ENCODE data around the gene ALDH1L1.

Gene ALDH1L1

GRCh38 chr3:126104028-126104635 is 76.3 kb downstream of the ALDH1L1 start:
- DNase-seq (ENCODE audit: insufficient read length, low spot score) = no peak
- FAIRE-seq = no peak
- TF ChIP-seq CTCF (IDR thresholded peaks at IDR 0.05; ENCODE audit: insufficient read depth, missing control alignments) = no peak

DNA sequence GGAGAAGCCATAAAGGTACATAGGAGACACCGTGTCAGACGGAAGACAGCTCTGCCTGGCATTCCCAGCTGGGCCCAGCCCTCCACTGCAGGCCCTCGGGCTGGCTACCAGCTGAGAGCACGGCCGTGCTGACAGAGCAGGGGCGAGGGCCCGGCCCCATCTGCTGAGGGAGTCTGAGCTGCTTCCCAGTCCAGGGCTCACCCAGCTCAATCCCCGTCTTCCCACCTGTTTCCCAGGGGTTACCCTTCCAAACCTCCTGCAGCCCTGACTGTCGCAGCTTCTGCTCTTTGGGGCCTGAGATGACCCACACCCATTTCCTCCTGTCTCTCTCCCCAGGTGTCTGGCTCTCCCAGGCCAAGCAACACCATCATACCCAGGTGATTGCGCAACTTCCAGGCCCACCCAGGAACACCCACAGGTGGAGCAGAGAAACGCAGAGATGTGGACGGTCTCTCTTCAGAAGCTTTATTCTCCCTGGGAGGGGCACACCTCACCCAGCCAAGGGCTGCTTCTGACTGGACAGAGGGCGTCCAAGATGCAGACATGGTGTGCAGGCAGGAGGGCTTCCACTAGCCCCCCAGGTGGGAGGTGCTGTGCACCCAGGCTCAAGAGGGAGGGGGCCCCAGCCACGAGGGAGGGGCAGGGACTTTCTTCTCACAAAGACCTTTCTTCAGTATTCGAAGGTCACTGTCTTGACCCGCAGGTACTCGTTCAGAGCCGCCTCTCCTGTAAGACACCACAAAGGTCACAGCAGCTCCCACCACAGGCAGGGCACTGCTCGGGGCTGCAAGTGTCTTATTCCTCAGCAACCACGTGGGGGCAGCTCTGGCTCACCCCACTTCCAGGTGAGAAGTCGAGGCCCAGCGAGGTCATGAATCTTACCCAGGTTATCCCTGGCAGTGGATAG is 77.0 kb downstream of the ALDH1L1 start:
- DNase-seq (ENCODE audit: insufficient read length, low spot score) (no peak), FAIRE-seq (no peak)
- TF ChIP-seq CTCF (IDR thresholded peaks at IDR 0.05; ENCODE audit: insufficient read depth, missing control alignments) = no peak

DNA sequence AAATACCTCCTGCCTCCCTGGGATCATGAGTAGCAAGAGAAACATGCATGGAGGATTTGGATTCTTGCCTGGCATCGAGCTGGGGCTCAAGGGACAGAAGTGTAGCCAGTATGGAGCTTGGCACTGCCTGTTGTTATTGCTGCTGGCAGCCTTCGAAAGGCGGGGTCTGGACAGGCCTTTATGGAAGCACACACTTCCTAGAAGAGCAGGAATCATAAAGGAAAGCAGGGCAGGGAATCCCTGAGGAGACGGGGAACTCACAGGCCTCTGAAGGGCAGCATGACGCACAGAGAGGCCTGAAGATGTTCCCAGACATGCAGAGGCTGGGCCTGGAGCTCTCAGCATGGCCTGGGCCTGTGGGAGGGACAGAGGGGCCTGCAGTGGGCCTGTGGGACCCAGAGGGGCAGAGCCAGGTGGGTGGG is 77.8 kb downstream of the ALDH1L1 start:
- FAIRE-seq = no peak

GRCh38 chr3:126102011-126102410 is 78.4 kb downstream of the ALDH1L1 start:
- FAIRE-seq = no peak
- DNase-seq (ENCODE audit: insufficient read length, low spot score) = no peak
- no peak for TF ChIP-seq CTCF (IDR thresholded peaks at IDR 0.05; ENCODE audit: insufficient read depth, missing control alignments)

More for the DNA sequence above, 77.8 kb downstream of the ALDH1L1 start:
- TF ChIP-seq CTCF (IDR thresholded peaks at IDR 0.05; ENCODE audit: insufficient read depth, missing control alignments) = no peak
- no peak for DNase-seq (ENCODE audit: insufficient read length, low spot score)

DNA sequence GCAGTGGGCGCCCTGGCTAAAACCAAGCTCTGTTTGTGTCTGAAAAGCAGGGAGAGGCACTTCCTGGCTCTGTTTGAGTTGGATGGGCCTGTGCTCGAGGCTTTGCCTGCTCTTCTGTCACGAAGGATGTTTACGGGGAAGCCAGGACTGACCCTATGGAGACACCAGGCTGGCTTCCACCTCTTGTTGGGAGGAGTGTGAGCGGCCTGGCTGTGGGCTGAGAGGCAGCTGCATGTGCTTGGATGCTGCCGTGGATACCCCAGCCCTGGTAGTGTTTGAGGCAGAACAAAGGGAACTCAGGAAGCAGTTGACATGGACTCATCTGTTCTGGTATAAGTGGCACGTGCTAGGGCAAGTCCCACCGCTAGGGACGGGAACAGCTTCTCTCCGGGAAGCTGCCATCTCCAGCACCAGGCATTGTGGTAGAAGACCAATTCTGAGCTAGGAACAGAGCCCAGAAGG is 78.8 kb downstream of the ALDH1L1 start:
- TF ChIP-seq CTCF (IDR thresholded peaks at IDR 0.05; ENCODE audit: insufficient read depth, missing control alignments) = no peak
- DNase-seq (ENCODE audit: insufficient read length, low spot score) = no peak
- FAIRE-seq = no peak

DNA sequence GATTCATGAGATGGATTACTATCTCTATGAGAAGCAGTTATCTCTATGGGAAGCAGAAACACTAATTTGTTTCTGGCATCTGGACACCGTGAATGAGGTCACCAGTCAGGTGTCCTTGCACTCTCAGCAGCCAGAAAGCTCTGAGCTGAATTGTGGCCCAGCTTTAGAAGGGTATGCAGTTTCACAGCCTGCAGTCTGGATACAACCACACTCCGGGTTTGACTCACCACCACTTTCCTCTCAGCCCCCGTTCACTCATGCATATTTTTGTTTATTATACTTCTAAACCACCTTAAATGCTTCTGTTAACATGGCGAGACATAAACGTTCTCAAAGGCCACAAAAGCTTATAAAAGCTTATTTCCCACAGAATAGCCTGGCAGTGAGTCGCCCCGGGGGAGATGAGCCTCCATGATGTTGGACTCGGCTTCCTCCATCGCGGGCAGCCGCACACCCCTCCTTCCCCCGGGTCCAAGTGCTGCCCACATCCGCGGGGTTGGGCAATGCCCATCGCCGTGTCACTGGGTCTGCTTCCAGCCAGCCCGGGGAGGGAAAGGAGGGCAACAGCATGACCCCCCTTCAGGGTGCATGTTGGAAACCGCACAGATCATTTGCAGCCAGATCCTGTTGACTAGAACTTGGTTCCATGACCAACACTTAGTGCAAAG is 79.6 kb downstream of the ALDH1L1 start:
- no peak for TF ChIP-seq CTCF (IDR thresholded peaks at IDR 0.05; ENCODE audit: insufficient read depth, missing control alignments)
- no peak for FAIRE-seq
- DNase-seq (ENCODE audit: insufficient read length, low spot score) = no peak

All from D721Med (cell line).